Lung (tissue), 12 donors: ENCODE measurements around the gene SLFN14. TPM values are rescaled to one million over a fixed set of nuclear protein-coding genes. Genes with fewer than 3 reads are reported as not detected.

Experiments
- ATAC-seq: fragments of 200-7000 bp; cut with Tn5 transposase; one replicate; pipeline ENCODE4 v1.9.1; 2020; ENCODE audit warnings: moderate number of reproducible peaks; ENCODE audit not compliant: insufficient read depth, low FRiP score
- DNase-seq, 3 donors: peaks; one replicate each; pipeline ENCODE4 v3.0.0-alpha.2; 2013 to 2017
- H3K27ac ChIP-seq, 2 donors: one replicate each; pipeline ENCODE4 v1.5.1; 2013; ENCODE audit warnings: mild to moderate bottlenecking in 2 of 2, moderate library complexity in 2 of 2, control low read depth in 1 of 2, inconsistent platforms in 1 of 2, low read depth in 1 of 2, low read length in 1 of 2
- H3K27me3 ChIP-seq, 3 donors: one replicate each; pipeline ENCODE4 v1.5.1; 2013; ENCODE audit warnings: low read length in 2 of 3; ENCODE audit not compliant: control insufficient read depth in 3 of 3, insufficient read depth in 3 of 3
- H3K36me3 ChIP-seq, 4 donors: one replicate each; pipeline ENCODE4 v1.5.1; 2013; ENCODE audit warnings: low read length in 4 of 4, mild to moderate bottlenecking in 1 of 4, moderate library complexity in 1 of 4; ENCODE audit not compliant: control insufficient read depth in 4 of 4, insufficient read depth in 4 of 4
- H3K4me1 ChIP-seq, 5 donors: one replicate each; pipeline ENCODE4 v1.5.1; 2013; ENCODE audit warnings: low read length in 5 of 5, mild to moderate bottlenecking in 2 of 5, moderate library complexity in 1 of 5; ENCODE audit not compliant: control insufficient read depth in 5 of 5, insufficient read depth in 5 of 5
- H3K4me3 ChIP-seq: one replicate; pipeline ENCODE4 v1.5.1; 2013; ENCODE audit warnings: mild to moderate bottlenecking, control low read depth, moderate library complexity
- H3K9ac ChIP-seq, 2 donors: one replicate each; pipeline ENCODE4 v1.5.1; 2013; ENCODE audit warnings: low read length in 2 of 2, control low read depth in 1 of 2; ENCODE audit not compliant: insufficient read depth in 1 of 2
- H3K9me3 ChIP-seq, 4 donors: one replicate each; pipeline ENCODE4 v1.5.1; 2013; ENCODE audit warnings: low read length in 3 of 4, mild to moderate bottlenecking in 1 of 4, moderate library complexity in 1 of 4; ENCODE audit not compliant: control insufficient read depth in 4 of 4, insufficient read depth in 3 of 4
- WGBS, 2 donors: extraction: QIAGEN DNeasy Blood & Tissue Kit; methylation state at CpG; one replicate each; pipeline ENCODE4 v1.1.7; 2013; 5-methylcytosine and 5-hydroxymethylcytosine counted together
- polyA plus RNA-seq, 2 donors: library from polyadenylated mRNA; stranded (reverse); fragments of 200-250 nt; gene quantifications; one replicate each; pipeline ENCODE4 v1.2.1, GENCODE V29; 2013
- total RNA-seq, 2 donors: library from RNA; depleted of rRNA in 1 of 2; stranded (reverse); fragments of >200 nt in 1 of 2; gene quantifications; one replicate each; pipeline ENCODE4 v1.2.1, GENCODE V29; 2014 to 2021
- TF ChIP-seq, protein P1 (sequence below): IDR thresholded peaks from 2 replicates; pipeline ENCODE4 v1.5.1; 2012; ENCODE audit warnings: mild to moderate bottlenecking; ENCODE audit errors: control extremely low read depth, extremely low read depth
- donor health status: control.
- donor health status: control.
- donor health status: Bipolar disorder and iron deficiency.
- donor health status: healthy.
- donor health status: DM: yes; HTN: yes; CAD: no.

Gene SLFN14
- total and polyA plus RNA-seq, 4 donors, result 0.34 to 2.3 TPM; not detected in 2

DNA sequence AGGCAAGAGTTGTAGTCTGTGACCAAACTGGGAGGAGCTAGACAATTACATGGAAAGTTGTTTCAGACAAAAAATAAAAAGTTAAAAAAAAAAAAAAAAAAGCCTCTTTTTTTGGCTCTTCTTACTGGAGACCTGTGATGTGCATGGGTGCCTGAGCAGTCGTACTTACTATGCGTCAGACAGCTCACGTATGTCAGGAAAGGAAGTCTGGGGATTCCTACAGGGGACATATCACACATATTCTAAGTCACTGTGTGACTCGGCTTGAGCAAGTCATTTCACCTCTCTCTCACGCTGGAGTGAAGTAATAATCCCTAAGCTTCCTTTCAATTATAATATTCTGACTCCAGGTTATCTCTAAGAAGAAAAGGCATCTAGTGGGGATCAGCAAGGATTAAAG lies 6.0 kb downstream of the SLFN14 start:
- H3K27me3 ChIP-seq, result peaks cover 0 to 12% (median 0%) of the 10 kb centered on the region in 3 donors

DNA sequence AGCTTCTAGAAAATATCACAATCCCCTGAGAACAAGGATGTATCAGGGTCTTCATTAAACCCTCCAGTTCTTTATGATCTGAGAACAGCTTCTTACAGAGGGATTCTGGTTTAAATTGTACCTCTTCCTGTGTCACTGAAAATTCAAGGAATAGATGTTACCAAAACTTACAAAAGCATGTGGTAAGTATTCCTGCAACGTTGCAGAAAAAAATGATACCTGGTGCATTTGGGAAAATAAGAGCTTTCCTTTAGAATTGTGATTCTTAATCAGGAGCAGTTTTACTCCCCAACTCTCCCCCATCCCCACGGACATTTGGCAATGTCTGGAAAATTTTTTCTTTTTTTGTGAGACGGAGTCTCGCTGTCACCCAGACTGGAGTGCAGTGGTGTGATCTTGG lies 7.3 kb downstream of the SLFN14 start:
- Histone ChIP-seq H3K27ac (no peak overlapping the region), H3K9ac (no peak overlapping the region), H3K9me3 (no peaks in the 10 kb centered on the region), H3K36me3 (no peaks in the 10 kb centered on the region), H3K4me3 (no peak overlapping the region), H3K27me3 (peaks cover 0 to 8% (median 0%) of the 10 kb centered on the region in 3 donors), H3K4me1 (peaks cover 0 to 8% (median 5%) of the 10 kb centered on the region in 5 donors)
- ATAC-seq (no peak), DNase-seq (no peak)
- TF ChIP-seq, protein P1, sequence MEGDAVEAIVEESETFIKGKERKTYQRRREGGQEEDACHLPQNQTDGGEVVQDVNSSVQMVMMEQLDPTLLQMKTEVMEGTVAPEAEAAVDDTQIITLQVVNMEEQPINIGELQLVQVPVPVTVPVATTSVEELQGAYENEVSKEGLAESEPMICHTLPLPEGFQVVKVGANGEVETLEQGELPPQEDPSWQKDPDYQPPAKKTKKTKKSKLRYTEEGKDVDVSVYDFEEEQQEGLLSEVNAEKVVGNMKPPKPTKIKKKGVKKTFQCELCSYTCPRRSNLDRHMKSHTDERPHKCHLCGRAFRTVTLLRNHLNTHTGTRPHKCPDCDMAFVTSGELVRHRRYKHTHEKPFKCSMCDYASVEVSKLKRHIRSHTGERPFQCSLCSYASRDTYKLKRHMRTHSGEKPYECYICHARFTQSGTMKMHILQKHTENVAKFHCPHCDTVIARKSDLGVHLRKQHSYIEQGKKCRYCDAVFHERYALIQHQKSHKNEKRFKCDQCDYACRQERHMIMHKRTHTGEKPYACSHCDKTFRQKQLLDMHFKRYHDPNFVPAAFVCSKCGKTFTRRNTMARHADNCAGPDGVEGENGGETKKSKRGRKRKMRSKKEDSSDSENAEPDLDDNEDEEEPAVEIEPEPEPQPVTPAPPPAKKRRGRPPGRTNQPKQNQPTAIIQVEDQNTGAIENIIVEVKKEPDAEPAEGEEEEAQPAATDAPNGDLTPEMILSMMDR, result no peak
- WGBS, 2 donors, result 86 to 90% methylated on average over 4 of the region's 4 CpGs

More for the DNA sequence above, 6.0 kb downstream of the SLFN14 start:
- no peak overlapping the region for H3K9ac ChIP-seq
- H3K4me3 ChIP-seq, result no peak overlapping the region
- WGBS, 2 donors, result 77 to 82% methylated on average over 5 of the region's 5 CpGs
- no peaks in the 10 kb centered on the region for H3K4me1 ChIP-seq
- no peaks in the 10 kb centered on the region for H3K36me3 ChIP-seq
- ATAC-seq, result no peak
- no peak for DNase-seq
- no peaks in the 10 kb centered on the region for H3K9me3 ChIP-seq
- no peak overlapping the region for H3K27ac ChIP-seq
- TF ChIP-seq, protein P1, result no peak

DNA sequence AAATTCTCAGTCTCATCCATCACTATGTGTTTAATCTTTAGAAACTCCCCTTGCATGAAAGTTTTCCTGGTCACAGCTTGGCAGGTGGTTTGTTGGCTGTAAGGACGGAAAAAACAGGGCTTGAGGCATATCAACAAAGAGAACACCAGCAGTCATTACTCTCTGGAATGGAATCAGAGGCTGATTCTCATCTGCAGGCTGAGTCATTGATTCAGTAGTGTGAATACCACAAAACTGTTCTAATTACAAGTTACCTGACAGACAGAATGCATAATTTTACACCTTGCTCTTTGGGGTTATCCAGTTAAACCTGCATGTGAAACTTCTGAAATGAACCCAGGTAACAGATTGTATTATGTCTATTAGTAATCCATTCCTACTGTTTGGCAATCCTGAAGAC lies 11.6 kb downstream of the SLFN14 start:
- Histone ChIP-seq H3K9ac (no peak overlapping the region), H3K4me3 (no peak overlapping the region), H3K36me3 (no peaks in the 10 kb centered on the region), H3K4me1 (peaks cover 0 to 15% (median 5%) of the 10 kb centered on the region in 5 donors), H3K27ac (no peak overlapping the region), H3K27me3 (peaks cover 0 to 9% (median 0%) of the 10 kb centered on the region in 3 donors), H3K9me3 (no peaks in the 10 kb centered on the region)
- TF ChIP-seq, protein P1, result no peak
- DNase-seq (peak in 1 of 3 donors; percentile 35), ATAC-seq (no peak)
- 64 to 96% methylated on average over 1 of the region's 1 CpG for WGBS, 2 donors

DNA sequence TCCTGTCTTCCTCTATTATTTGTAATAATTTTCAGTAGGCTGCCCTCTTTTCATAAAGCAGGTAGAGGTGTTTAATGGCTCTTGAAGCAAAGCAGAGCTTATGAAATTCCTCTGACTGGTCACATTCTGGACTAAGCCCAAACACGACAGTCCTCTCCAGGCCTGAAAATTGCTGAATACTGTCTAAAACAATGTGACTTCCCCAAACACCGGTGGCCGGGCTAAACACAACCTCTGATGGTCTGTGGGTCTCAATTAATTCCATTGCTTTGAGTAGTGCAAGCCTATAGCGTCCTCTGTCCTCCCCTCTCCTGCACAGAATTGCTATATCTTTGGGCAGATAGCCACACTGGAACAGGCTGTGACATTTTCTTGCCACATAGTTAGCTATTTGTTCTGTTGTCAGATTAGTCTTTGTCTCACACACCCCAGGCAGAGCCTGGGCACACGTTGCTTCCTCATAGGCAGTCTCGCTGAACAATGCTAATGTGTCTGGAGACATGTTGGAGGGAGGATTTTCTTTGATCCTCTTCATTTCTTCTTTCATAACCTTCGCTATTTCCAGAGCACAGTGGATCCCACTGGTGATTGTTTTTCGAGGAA lies 12.3 kb downstream of the SLFN14 start:
- peaks cover 2 to 18% (median 5%) of the 10 kb centered on the region in 5 donors for H3K4me1 ChIP-seq
- ATAC-seq (no peak), DNase-seq (peak; percentile 68 to 92 (median 79))
- TF ChIP-seq, protein P1, result no peak
- no peaks in the 10 kb centered on the region for H3K36me3 ChIP-seq
- WGBS, 2 donors, result 63 to 69% methylated on average over 8 of the region's 8 CpGs
- no peak overlapping the region for H3K9ac ChIP-seq
- no peak overlapping the region for H3K4me3 ChIP-seq
- peaks cover 0 to 9% (median 0%) of the 10 kb centered on the region in 3 donors for H3K27me3 ChIP-seq
- H3K9me3 ChIP-seq, result no peaks in the 10 kb centered on the region
- no peak overlapping the region for H3K27ac ChIP-seq
